IMR-90 (cell line): ENCODE measurements around the gene FAM110C. TPM values are rescaled to one million over a fixed set of nuclear protein-coding genes. Genes with fewer than 3 reads are reported as not detected.

Source experiments
- ATAC-seq: fragments of 200-7000 bp; cut with Tn5 transposase; 2 replicates; pipeline ENCODE4 v1.9.1; 2020; ENCODE audit warnings: low read depth, mild to moderate bottlenecking, moderate library complexity
- BruUV-seq: library from RNA; stranded (reverse); fragments of 400-500 nt; replicated peaks from 2 replicates; lab custom pipeline; 2021; lab: Mats Ljungman, UMichigan
- CTCF ChIA-PET: fragments of 300-600 bp; formaldehyde crosslinking; extraction: SDS; loops from one replicate; lab custom pipeline; 2021; ENCODE audit warnings: antibody characterized with exemption; lab: Yijun Ruan, JAX
- POLR2A ChIA-PET: fragments of 300-600 bp; sonication (Branson Sonifier 250); formaldehyde crosslinking; loops from one replicate; lab custom pipeline; 2022; ENCODE audit warnings: antibody characterized with exemption; ENCODE audit not compliant: unreplicated experiment; lab: Charles Lee
- DNase-seq: peaks from one replicate; pipeline ENCODE4 v3.0.0; 2013
- H2AFZ ChIP-seq: replicated peaks from 2 replicates; pipeline ENCODE3; 2013; ENCODE audit warnings: low read length, mild to moderate bottlenecking; ENCODE audit not compliant: poor library complexity
- H2AK5ac ChIP-seq: 2 replicates; pipeline ENCODE4 v1.6.1; 2013; ENCODE audit warnings: low read depth, low read length, inconsistent platforms
- H2AK9ac ChIP-seq: replicated peaks from 2 replicates; pipeline ENCODE3; 2013; ENCODE audit warnings: mild to moderate bottlenecking, low read depth, low read length, moderate library complexity; ENCODE audit not compliant: poor library complexity
- H2BK120ac ChIP-seq: 2 replicates; pipeline ENCODE4 v1.6.1; 2013; ENCODE audit warnings: low read depth, low read length, inconsistent platforms
- H2BK15ac ChIP-seq: 3 replicates; pipeline ENCODE4 v1.6.1; 2013; ENCODE audit warnings: low read depth, low read length, inconsistent platforms
- H2BK20ac ChIP-seq: 2 replicates; pipeline ENCODE4 v1.6.1; 2013; ENCODE audit warnings: low read depth, mild to moderate bottlenecking, inconsistent platforms, low read length, moderate library complexity
- H2BK5ac ChIP-seq: 2 replicates; pipeline ENCODE4 v1.6.1; 2013; ENCODE audit warnings: mild to moderate bottlenecking, low read depth, low read length, inconsistent platforms; ENCODE audit not compliant: poor library complexity, severe bottlenecking
- H3K14ac ChIP-seq: replicated peaks from 2 replicates; pipeline ENCODE4 v1.6.1; 2013; ENCODE audit warnings: low read depth, low read length, inconsistent platforms
- H3K18ac ChIP-seq: 2 replicates; pipeline ENCODE4 v1.6.1; 2013; ENCODE audit warnings: low read depth, low read length, control low read depth
- H3K23ac ChIP-seq: 2 replicates; pipeline ENCODE4 v1.6.1; 2013; ENCODE audit warnings: low read depth, low read length, inconsistent platforms
- H3K27ac ChIP-seq: 2 replicates; pipeline ENCODE4 v1.5.1; 2013; ENCODE audit warnings: mild to moderate bottlenecking, control low read depth, low read length; ENCODE audit not compliant: insufficient read depth
- H3K27me3 ChIP-seq: 2 replicates; pipeline ENCODE4 v1.6.1; 2013; ENCODE audit warnings: low read length; ENCODE audit not compliant: control insufficient read depth, insufficient read depth
- H3K36me3 ChIP-seq: 2 replicates; pipeline ENCODE4 v1.6.1; 2013; ENCODE audit warnings: low read length, mixed read lengths; ENCODE audit not compliant: control insufficient read depth, insufficient read depth
- H3K4ac ChIP-seq: 2 replicates; pipeline ENCODE4 v1.6.1; 2013; ENCODE audit warnings: low read depth, low read length, inconsistent platforms
- H3K4me1 ChIP-seq: 2 replicates; pipeline ENCODE4 v1.6.1; 2013; ENCODE audit warnings: low read length, mixed read lengths; ENCODE audit not compliant: control insufficient read depth, insufficient read depth
- H3K4me2 ChIP-seq: 2 replicates; pipeline ENCODE4 v1.6.1; 2013; ENCODE audit warnings: low read depth, mild to moderate bottlenecking, control low read depth, low read length, moderate library complexity
- H3K4me3 ChIP-seq: 2 replicates; pipeline ENCODE4 v1.5.1; 2013; ENCODE audit warnings: low read depth, mild to moderate bottlenecking, control low read depth, low read length, moderate library complexity; ENCODE audit not compliant: insufficient read depth
- H3K56ac ChIP-seq: 2 replicates; pipeline ENCODE4 v1.6.1; 2013; ENCODE audit warnings: low read length, inconsistent platforms; ENCODE audit not compliant: insufficient read depth; ENCODE audit errors: extremely low read depth
- H3K79me1 ChIP-seq, 2 experiments: 2 replicates each; pipeline ENCODE4 v1.6.1; 2013; ENCODE audit warnings: low read length in 2 of 2, inconsistent platforms in 1 of 2, low read depth in 1 of 2
- H3K9ac ChIP-seq: 2 replicates; pipeline ENCODE4 v1.6.1; 2013; ENCODE audit warnings: low read depth, low read length, control low read depth
- H3K9me1 ChIP-seq: 2 replicates; pipeline ENCODE4 v1.6.1; 2013; ENCODE audit warnings: low read length, inconsistent platforms; ENCODE audit not compliant: insufficient read depth
- H3K9me3 ChIP-seq: 2 replicates; pipeline ENCODE4 v1.6.1; 2013; ENCODE audit warnings: low read length; ENCODE audit not compliant: control insufficient read depth, insufficient read depth
- H4K20me1 ChIP-seq: 2 replicates; pipeline ENCODE4 v1.6.1; 2013; ENCODE audit warnings: low read length, inconsistent platforms; ENCODE audit not compliant: insufficient read depth
- H4K5ac ChIP-seq: 2 replicates; pipeline ENCODE4 v1.6.1; 2013; ENCODE audit warnings: mild to moderate bottlenecking, low read depth, low read length, control low read depth
- H4K8ac ChIP-seq, 2 experiments: 2 replicates each; pipeline ENCODE4 v1.6.1; 2013; ENCODE audit warnings: low read depth in 2 of 2, low read length in 2 of 2, control low read depth in 1 of 2, inconsistent platforms in 1 of 2
- H4K91ac ChIP-seq: 2 replicates; pipeline ENCODE4 v1.6.1; 2013; ENCODE audit warnings: low read depth, low read length, inconsistent platforms; ENCODE audit not compliant: insufficient read depth
- BHLHE40 ChIP-seq: fragments of 150-350 bp; IDR thresholded peaks from 2 replicates; pipeline ENCODE4 v1.6.1; 2016; ENCODE audit warnings: mild to moderate bottlenecking, low read depth, low read length
- RFX5 ChIP-seq: IDR thresholded peaks from 2 replicates; pipeline ENCODE4 v1.8.0; 2012; ENCODE audit warnings: low read depth, mild to moderate bottlenecking, low read length, moderate library complexity
- SMC3 ChIP-seq: fragments of 150-350 bp; IDR thresholded peaks from 2 replicates; pipeline ENCODE4 v1.6.1; 2016; ENCODE audit warnings: low read depth, mild to moderate bottlenecking, antibody characterized with exemption, low read length, moderate library complexity
- USF2 ChIP-seq: fragments of 150-350 bp; IDR thresholded peaks from 2 replicates; pipeline ENCODE4 v1.6.1; 2017; ENCODE audit warnings: mild to moderate bottlenecking, antibody characterized with exemption, low read length, low read depth
- WGBS, 2 experiments: methylation state at CpG; one replicate each; pipeline versions ENCODE4 v1.1.5 to v1.1.7; 2013; ENCODE audit warnings: missing lambda C conversion rate in 2 of 2; ENCODE audit not compliant: insufficient read length in 1 of 2; ENCODE audit errors: extremely low coverage in 2 of 2; 5-methylcytosine and 5-hydroxymethylcytosine counted together
- dilution Hi-C: fragments of 300-500 bp; cut with HindIII; formaldehyde crosslinking; loops from one replicate; pipeline ENCODE4 v1.14.3; 2018; ENCODE audit warnings: low sequenced_read_pairs; ENCODE audit not compliant: unreplicated experiment
- in situ Hi-C: fragments of 300-500 bp; cut with MboI; formaldehyde crosslinking; loops from 3 replicates; pipeline ENCODE4 v1.14.3; 2019; ENCODE audit warnings: low sequenced_read_pairs, inconsistent platforms, mixed read lengths
- intact Hi-C: fragments of 100-400 bp; cut with micrococcal nuclease; formaldehyde crosslinking; loops from 2 replicates; pipeline ENCODE4 v1.10.0; 2022
- polyA plus RNA-seq, 3 experiments: library from polyadenylated mRNA; depleted of rRNA; stranded (reverse); fragments of >200 nt; gene quantifications; 2 replicates each; pipeline ENCODE4 v1.2.3, GENCODE V29; 2012; ENCODE audit warnings: low replicate concordance in 1 of 3
- total RNA-seq: library from RNA; depleted of rRNA; stranded (reverse); fragments of >200 nt; gene quantifications from 2 replicates; pipeline ENCODE4 v1.2.3, GENCODE V29; 2012

Gene FAM110C
- total and polyA plus RNA-seq, 2 of the 4 experiments (the other 2 are of a cell fraction), result not detected

- Histone ChIP-seq H3K79me1 (no peaks in the 10 kb centered on the region), H3K14ac (no peak overlapping the region), H3K36me3 (no peaks in the 10 kb centered on the region), H3K4me2 (no peak overlapping the region), H3K4me3 (no peak overlapping the region), H4K5ac (no peak overlapping the region), H4K91ac (no peak overlapping the region), H3K4ac (no peak overlapping the region), H2BK5ac (no peak overlapping the region), H2AFZ (no peak overlapping the region), H2BK20ac (no peak overlapping the region), H3K18ac (no peak overlapping the region), H3K27ac (no peak overlapping the region), H3K27me3 (no peaks in the 10 kb centered on the region), H4K8ac (no peak overlapping the region), H3K9me1 (no peaks in the 10 kb centered on the region), H4K20me1 (no peaks in the 10 kb centered on the region), H3K9ac (no peak overlapping the region), H3K9me3 (peaks cover 24% of the 10 kb centered on the region), H3K4me1 (no peaks in the 10 kb centered on the region), H3K23ac (no peak overlapping the region), H3K56ac (no peak overlapping the region), H2BK15ac (no peak overlapping the region), H2AK9ac (no peak overlapping the region), H2AK5ac (no peak overlapping the region), H2BK120ac (no peak overlapping the region)
- intact Hi-C loops (no loop called here), in situ Hi-C loops (no loop called here), dilution Hi-C loops (no loop called here)
- CTCF ChIA-PET, result no interaction called here
- no TSS peak for BruUV-seq
- WGBS, 2 experiments, result no CpG with 5 or more reads among the region's 5 CpGs
- ATAC-seq (no peak), DNase-seq (no peak)
- TF ChIP-seq SMC3 (no peak), USF2 (no peak), BHLHE40 (no peak), RFX5 (no peak)
- POLR2A ChIA-PET, result no interaction called here
Measured at GRCh38 chr2:71309-72035, 25.2 kb upstream of the FAM110C start.
